IPS-11a (cell line): ENCODE results near the gene CUX1.
"Not testable (repeated sequence)": the region's sequence is repeated elsewhere in the genome, so short reads cannot be mapped to it uniquely, and the experiment has no call there.

Experiments used
- H3K4me3 ChIP-seq: one replicate; pipeline ENCODE4 v1.5.1; 2013; ENCODE audit warnings: low read depth, low read length, control low read depth

Gene CUX1

DNA sequence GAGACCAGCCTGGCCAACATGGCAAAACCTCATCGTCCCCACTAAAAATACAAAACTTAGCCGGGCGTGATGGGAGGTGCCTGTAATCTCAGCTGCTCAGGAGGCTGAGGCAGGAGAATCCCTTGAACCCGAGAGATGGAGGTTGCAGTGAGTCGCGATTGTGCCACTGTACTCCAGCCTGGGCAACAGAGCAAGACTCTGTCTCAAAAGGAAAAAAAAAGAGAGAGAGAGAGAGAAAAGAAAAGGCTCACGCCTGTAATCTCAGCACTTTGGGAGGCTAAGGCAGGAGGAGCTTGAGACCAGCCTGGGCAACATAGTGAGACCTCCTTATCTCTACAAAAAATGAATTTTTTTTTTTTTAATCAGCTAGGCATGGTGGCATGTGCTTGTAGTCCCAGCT, 157.6 kb downstream of the CUX1 start:
- H3K4me3 ChIP-seq = no peak overlapping the region

DNA sequence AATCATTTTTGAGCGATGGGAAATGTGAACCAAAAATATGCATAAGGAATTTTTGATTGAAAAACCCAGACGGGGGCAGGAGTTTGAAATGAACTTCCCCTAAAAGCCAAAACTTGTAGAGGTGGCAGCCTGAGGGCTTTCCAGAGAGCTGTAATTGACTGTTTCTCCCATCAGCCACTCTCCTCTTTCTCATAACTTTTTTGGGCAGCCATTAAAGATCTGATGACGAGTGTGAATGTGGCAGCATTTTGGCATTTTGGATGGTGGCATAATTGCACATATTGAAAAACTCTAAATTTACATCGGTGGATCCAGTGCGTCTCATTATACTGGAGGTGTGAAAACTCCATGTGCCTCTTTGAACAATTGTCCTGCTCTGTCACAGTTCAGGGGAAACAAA, 159.0 kb downstream of the CUX1 start:
- H3K4me3 ChIP-seq = no peak overlapping the region

DNA sequence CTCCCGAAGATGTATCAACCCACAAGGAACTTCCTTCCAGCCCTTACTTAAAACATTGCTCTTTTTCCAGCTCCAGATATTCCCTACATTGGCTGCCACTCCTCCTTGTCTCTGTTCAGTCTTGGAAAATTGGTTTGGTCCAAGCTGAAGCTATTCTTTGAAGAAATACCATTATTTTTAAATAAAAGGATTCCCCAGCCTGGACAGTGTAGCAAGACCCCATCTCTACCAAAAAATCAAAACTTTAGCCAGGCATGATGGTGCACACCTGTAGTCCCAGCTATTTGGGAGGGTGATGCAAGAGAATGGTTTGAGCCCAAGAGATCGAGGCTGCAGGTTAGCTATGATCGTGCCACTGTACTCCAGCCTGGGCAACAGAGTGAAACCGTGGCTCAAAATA, 159.8 kb downstream of the CUX1 start:
- H3K4me3 ChIP-seq = no peak overlapping the region

DNA sequence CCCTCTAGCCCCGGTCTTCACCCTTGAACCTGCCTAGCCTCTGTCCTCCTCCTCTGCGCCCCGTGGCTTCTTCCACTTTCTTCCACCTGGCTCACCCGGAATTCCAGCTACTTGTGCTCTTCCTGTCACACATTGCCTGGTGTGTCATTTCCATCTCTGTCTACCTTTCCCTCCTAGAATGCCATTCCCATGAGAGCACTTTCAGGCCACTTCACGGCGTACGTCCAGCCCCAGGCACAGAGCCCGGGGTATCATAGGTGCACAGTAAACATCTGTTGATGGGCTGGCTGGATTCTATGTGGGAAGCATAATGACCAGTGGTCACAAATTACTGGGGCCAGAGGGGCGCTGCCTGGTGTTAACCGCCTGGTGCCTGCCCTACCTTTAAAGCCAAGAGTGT, 161.3 kb downstream of the CUX1 start:
- H3K4me3 ChIP-seq = no peak overlapping the region

DNA sequence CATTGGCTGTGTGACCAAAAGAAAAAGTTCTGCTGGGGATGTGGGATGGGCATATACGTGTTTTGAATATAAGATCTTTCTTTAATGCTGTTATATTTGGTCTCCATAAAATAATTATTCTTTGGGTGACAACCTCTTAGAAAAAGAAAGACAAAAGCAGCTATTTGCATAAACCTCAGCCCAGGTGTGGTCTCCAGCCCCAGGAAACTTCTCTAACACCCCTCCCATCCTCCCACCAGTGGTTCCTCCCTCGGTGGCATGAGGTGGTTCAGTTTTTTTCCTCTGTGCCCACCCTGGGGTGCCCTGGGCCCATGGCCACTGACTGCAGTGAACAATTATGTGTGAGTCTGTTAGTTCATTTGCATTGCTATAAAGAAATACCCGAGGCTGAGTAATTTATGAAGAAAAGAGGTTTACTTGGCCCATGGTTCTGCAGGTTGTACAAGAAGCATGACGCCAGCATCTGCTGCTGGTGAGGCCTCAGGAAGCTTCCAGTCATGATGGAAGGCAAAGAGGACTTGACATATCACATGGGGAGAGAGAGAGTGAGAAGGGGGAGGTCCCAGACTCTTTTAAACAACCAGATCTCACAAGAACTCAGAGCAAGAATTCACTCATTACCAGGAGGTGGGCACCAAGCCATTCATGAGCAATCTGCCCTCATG, 165.9 kb downstream of the CUX1 start:
- H3K4me3 ChIP-seq = no peak overlapping the region

DNA sequence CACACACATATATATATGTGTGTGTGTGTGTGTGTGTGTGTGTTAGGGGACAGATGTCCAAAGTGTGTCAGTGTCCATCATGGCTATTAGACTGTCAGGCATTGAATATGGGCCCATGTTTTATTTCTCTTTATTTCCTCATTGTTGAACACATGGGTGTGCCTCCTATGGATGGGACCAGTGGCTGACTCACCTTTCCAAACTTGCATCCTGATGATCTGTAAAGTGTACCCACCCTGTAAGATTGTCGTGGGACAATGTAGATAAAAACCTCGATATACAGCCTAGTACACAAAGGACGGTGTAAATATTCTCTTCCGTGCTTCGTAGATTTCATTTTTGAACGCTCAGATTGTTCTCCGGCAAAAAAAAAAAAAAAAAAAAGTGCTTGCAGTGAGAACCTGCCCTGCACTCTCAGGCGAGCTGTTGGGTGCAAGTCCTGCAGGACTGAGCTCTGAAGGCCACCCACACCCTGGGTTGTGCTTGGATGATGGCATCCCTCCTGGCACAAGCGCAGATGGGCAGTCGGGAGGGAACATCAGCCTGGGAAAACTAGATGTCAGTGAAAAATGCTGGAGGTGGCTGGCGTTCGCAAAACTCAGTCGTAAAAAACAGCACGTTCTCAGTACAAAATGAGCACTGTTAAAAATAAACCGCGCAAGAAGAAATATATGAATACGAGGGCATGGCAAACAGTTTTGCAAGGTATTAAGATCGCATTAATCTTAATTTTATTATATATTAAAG, 166.9 kb downstream of the CUX1 start:
- no peak overlapping the region for H3K4me3 ChIP-seq

DNA sequence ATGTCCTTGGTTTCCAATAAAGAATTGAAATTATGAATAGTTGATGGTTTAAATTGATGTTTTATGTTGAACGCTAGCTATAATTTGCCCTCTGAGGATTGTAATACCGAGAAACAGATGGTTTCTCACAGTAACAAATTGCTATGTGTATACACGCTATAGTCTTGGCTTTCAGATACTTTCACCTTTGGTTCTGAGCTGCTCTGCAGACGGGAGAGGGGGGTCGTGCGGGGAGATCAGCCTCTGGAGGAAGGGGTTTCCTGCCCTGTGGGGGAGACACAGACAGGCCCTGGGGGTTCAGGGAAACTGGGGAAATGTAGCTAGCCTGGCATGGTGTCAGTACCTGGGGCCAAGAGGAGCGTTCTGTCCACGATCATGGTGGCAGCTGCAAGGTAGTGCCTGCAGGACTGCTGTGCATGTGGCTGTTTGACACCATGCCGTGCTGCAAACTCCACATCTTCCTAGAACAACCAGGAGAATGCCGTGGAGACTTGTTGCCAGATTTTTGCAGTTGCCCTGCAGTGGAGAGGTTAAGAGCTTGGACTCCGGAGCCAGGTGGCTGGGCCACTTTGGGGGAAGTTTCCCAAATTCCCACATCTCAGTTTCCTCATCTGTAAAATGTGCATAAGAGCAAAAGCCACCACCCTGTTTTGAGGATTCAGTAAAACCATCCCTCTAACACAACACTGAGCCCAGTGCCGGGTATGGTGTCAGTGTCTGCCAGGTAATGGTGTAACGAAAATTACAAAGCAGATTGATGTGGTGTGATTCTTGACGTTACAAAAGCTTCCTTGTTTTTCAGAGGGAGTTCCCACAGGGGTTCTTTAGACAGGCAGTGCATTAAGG, 167.9 kb downstream of the CUX1 start:
- no peak overlapping the region for H3K4me3 ChIP-seq

DNA sequence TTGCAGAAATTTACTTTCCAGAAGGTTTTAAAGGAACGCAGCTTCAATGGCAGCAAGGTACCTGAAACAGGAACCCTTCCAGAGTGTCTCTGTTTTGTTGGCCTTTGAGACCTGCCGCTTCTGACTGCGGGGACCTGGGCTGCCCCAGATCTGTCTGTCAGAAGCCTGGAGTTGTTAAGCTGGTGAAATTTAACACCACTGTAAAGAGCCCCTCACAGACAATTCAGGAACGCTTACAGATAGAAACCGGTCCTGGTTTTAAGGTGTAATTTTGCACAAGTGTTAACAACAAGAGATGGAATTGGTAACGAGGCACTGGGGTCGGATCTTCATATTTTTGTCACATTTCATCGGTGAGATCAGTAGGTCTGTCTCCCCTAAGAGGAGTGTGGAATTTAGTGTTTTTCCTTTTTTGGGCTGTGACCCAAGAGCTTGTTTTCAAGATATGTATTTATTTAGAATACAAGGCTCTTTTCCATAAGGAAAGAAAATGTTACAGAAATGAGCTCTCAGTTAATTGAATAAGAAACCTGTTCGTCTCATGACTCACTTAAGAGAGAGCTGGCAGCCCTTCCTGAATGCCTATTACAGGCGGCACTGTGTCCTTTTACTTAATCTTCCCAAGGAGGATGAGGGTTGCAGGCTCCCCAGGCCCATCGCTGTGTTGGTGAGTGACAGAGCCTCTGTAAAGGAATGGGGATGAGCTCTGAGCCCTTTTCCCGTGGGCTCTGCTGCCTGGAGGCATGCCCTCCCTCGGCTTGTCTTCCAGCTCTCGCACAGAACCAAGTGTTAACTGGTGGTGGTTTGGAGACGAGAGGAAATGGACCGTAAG, 168.7 kb downstream of the CUX1 start:
- H3K4me3 ChIP-seq = no peak overlapping the region

DNA sequence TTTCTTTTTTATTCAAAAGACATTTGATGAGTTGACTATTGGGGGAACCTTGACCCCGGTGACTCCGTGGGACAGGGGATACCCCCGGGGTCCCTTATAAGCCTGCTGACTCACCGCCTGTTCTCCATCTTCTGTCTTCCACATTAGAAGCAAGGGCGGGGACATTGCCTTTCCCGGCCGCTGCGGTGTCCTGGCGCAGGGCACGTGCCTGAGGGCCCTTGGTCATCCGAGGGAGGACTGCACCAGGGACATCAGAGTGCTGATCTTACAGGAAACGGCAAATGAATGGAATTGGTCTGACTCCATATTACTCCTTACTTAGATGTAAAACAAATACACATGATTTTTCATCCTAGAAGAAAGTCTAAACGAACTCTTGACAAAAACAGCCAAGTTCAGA, 170.1 kb downstream of the CUX1 start:
- H3K4me3 ChIP-seq = no peak overlapping the region

DNA sequence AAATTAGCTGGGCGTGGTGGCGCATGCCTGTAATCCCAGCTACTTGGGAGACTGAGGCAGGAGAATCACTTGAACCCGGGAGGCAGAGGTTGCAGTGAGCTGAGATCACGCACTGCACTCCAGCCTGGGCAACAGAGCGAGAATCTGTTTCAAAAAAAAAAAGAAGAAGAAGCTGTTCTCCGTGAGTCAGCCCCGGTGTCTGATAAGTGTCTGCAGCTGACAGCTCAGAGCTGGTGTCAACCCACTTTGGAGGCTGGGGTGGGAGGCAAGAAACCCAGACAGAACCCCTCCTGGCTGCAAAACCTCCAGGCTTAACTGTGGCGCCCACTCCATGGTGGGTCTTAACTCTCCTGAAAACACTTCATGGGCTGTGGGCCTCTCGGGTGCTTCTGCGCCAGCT, 170.6 kb downstream of the CUX1 start:
- not testable (repeated sequence) for H3K4me3 ChIP-seq

DNA sequence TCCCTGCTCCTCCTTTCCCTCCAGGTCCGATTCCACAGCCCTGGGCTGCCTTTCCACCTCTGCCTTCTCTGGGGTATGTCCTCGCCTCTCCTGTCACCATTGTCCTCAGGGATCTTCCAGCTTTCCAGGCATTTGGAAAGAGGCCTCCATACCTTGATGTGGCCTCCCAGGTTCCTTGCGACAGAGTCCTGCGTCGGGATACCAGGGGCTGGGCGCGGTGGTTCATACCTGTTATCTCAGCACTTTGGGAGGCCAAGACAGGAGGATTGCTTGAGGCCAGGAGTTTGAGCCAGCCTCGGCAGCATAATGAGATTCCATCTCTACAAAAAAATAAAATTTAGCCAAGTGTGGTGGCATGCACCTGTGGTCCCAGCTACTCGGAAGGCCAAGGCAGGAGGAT, 171.1 kb downstream of the CUX1 start:
- no peak overlapping the region for H3K4me3 ChIP-seq

DNA sequence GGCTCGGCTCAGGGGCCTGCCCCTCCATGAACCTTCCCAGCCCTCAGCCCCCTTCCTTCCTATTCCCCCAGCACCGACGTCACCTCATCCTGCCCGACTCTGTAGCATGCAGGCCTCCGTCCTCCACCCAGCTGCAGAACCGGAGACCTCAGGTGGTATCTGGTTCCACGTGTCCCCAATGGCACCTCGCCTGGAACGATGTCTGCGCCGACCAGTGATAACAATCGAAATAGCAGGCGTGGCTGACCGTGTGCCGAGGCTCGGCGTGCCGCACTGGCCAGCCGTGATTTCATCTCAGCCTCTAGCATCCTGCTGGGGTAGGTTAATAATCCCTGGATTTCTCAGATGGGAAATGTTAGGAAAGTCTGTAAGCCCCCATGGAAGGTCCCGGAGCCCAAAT, 171.7 kb downstream of the CUX1 start:
- H3K4me3 ChIP-seq = no peak overlapping the region

DNA sequence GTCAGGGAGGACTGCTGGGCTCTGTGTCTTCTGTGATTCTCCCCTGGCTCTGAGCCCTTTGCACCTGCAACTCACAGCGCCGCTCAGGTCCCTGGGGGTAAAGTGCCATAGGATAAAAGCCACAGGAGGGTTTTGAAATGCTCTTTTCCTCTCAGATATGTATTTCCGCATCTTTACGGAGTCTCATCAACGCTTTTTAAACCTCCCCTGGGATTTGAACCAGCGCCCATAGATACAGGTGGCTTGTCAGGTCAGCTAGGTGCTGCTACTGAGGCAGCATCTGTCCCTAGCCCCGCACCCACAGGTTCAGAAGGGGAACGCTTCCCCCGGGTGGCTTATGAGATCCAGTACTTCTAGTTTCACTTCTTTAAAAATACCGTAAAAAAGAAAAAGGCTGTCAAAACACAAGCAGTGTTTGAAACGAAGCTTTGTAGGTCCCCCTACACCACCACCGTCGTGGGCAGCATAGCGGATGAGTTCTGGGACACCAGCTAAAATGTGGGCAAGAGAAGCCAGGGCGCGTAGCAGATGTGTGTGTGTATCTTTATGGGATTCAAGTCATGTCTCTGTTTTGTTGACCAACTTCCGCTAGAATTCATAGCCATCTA, 173.5 kb downstream of the CUX1 start:
- no peak overlapping the region for H3K4me3 ChIP-seq

DNA sequence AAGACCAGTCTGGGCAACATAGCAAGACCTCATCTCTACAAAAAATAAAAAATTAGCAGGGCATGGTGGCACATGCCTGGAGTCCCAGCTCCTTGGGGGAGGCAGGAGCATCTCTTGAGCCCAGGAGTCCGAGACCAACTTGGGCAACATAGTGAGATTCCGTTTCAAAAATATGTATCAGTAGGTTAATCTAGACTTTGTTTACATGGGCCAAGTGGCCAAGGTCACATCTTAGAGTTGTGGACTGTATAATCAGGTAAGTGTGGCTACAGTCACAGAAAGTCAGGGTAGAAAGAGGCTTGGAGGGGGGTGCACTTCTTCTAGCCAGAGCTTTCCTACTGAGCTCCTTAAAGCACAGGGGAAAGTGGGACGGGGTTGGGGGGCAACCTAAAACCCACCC, 174.4 kb downstream of the CUX1 start:
- no peak overlapping the region for H3K4me3 ChIP-seq

DNA sequence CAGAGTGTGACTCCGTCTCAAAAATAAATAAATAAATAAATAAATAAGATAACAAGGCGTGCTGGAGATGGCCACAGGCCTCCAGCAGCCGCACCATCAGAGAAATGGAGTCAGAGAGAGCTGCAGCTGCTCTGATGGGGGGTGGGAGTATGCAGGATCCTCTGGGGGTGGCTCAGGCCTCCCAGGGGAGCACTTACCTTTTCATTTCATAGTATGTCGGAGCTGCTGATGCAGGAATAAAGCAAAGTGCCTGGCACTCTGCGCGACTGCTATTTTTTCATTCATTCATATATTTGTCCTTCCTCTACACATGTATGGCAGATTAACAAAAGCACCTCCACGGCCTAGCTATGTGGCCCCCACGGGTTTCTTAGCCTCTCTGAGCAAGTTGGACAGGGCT, 175.9 kb downstream of the CUX1 start:
- no peak overlapping the region for H3K4me3 ChIP-seq

DNA sequence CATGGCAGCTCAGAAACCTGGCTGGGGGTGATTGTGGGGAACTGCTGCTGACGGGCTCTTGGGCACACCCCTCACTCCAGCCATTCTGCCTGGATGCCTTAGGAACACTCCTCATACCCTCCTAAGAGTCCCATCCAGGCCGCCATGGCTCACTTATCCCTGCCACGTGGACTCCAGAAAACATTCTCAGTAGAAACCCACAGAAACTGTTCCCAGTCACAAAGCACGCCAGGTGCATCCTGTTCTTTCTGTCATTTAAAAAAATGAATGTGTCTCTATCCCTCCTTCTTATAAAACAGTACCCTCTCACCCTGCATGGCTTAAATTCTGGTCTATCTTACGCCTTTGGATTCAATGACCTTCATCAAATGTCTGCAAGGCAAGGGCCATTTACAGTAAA, 177.7 kb downstream of the CUX1 start:
- H3K4me3 ChIP-seq = no peak overlapping the region

DNA sequence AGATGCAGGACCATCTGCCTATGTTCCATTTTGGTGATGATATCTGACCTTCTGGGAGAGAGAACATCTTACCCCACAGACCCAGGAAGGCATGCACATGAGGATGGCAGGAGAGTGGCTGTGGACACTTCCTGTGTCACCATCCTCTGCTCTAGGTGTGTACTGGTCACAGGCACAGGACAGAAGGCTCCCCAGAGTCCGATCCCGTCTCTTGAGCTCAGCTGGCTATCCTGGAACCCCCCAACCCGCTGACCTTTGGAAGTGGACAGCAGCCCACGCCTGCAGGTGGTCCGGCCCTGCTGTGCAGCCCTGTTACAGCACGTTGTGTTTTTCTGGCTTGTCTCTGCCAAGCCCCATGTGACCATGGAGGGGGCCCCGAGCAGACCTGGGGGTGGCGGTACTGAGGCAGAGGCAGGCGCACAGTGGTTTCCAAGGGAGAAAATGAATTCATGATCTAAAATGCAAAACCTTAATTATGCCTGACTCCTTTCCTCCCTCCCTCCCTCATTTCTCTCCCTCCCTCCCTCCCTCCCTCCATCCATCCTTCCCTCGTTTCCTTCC, 178.8 kb downstream of the CUX1 start:
- no peak overlapping the region for H3K4me3 ChIP-seq

DNA sequence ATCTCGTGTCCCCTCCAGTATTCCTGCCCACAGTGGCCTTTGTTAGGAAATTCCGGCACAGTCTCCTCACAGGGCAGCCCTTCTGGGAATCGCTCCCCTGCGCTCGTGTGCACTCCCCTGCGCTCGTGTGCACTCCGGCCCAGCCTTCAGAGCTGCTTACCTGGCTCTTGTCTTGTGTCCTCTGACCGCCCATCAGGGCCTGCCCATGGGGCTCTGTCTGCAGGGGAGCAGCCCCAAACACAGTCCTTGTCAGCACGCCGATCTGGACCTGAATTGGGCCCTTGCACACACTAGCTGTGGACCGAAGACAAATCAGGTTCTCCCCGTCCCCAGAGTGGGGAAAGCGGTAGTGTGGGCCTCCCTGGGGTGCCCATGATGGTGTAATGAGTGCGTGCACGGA, 179.4 kb downstream of the CUX1 start:
- no peak overlapping the region for H3K4me3 ChIP-seq

DNA sequence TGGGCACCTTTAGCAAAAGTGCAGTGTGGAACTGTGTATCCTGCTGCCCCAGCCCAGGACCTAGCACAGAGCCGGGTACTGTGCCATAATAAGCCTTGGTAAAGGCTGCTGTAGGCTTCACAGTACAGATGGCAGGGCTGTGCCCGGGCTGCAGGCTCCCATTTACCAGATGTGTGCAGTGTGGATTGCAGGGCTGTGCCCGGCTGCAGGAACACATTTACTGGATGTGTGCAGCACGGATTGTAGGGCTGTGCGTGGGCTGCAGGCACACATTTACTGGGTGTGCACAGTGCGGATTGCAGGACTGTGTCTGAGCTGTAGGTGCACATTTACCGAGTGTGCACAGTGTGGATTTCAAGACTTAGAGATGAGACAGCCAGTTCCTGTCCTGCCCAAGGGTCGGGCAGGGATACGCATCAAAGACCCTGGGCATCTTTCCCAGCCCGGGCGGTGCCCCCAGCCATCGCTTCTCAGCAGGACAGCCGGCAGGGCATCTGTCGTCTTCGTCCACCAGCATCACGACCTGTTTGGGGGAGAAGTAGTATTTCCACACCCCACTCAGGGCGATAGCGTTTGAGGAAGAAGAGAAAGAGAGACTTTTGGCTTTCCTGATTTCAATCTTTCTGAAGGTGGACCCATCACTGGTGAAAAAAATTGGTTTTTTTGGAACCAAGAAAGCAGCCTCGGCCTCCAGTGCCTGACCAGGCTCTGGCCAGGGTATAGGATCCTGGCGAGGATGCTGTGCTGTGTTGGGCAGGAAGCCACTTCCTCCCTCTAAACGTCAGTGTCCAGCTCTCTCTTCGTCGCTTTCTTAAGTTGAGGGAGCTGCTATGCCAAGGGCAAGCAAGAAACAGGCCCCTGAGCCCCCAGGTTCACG, 180.8 kb downstream of the CUX1 start:
- H3K4me3 ChIP-seq = no peak overlapping the region

DNA sequence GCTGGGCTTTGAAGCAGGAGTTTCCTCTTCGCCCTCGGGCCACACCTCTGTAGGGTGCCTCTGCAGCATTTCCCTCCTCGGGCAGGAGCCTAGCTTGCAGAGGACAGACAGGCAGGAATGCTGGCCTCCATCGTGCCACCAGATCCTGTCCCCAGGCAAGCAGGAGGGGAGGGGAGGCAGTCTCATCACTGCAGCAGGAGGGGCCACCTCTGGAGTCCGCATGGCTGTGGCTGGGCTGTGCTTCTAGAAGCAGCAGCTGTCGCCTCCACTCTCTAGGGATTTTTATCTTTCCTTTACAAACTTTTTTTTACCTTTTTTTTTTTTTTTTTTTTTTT, 181.4 kb downstream of the CUX1 start:
- H3K4me3 ChIP-seq = no peak overlapping the region
